ENCODE data around the gene UTP14A.
"Not testable (repeated sequence)": the region's sequence is repeated elsewhere in the genome, so short reads cannot be mapped to it uniquely, and the experiment has no call there.

The UTP14A gene
- total RNA-seq: 16.9 to 25.8 (median 20.2) reads per million in 3 donors

- Histone ChIP-seq H3K27ac (ENCODE audit: insufficient read depth, low read length, poor library complexity, severe bottlenecking) (peak within 1 kb of the TSS; percentile 42), H3K27me3 (replicated peaks; ENCODE audit: control insufficient read depth, insufficient read depth, low read length, poor library complexity, severe bottlenecking) (no peaks in the 10 kb centered on the region), H3K9me3 (ENCODE audit: control insufficient read depth, low read length) (no peaks in the 10 kb centered on the region), H3K36me3 (ENCODE audit: control insufficient read depth, insufficient read depth, low read length) (peaks cover 8% of the 10 kb centered on the region), H3K4me1 (ENCODE audit: control insufficient read depth, insufficient read depth, low read length, poor library complexity, severe bottlenecking) (no peaks in the 10 kb centered on the region), H3K4me3 (ENCODE audit: insufficient read depth, low read depth, low read length, poor library complexity, severe bottlenecking) (peak within 1 kb of the TSS; percentile 68)
- peak; percentile 73 to 81 (median 76) for DNase-seq
Observed at GRCh38 chrX:129905787-129906580, at the start of gene UTP14A. TSS of gene UTP14A (plus strand) at chrX:129906164. CDS start at chrX:129906211, 47 bp downstream.

- not testable (repeated sequence) for H3K4me3 ChIP-seq (ENCODE audit: insufficient read depth, low read depth, low read length, poor library complexity, severe bottlenecking); H3K36me3 ChIP-seq (ENCODE audit: control insufficient read depth, insufficient read depth, low read length); H3K27ac ChIP-seq (ENCODE audit: insufficient read depth, low read length, poor library complexity, severe bottlenecking); H3K9me3 ChIP-seq (ENCODE audit: control insufficient read depth, low read length); H3K4me1 ChIP-seq (ENCODE audit: control insufficient read depth, insufficient read depth, low read length, poor library complexity, severe bottlenecking); DNase-seq; H3K27me3 ChIP-seq (replicated peaks; ENCODE audit: control insufficient read depth, insufficient read depth, low read length, poor library complexity, severe bottlenecking)
Observed at GRCh38 chrX:129859134-129859533, 46.8 kb upstream of the UTP14A start.

GRCh38 chrX:129866321-129866720, 39.6 kb upstream of the UTP14A start:
- not testable (repeated sequence) for H3K36me3 ChIP-seq (ENCODE audit: control insufficient read depth, insufficient read depth, low read length); H3K4me1 ChIP-seq (ENCODE audit: control insufficient read depth, insufficient read depth, low read length, poor library complexity, severe bottlenecking); H3K27me3 ChIP-seq (replicated peaks; ENCODE audit: control insufficient read depth, insufficient read depth, low read length, poor library complexity, severe bottlenecking); H3K27ac ChIP-seq (ENCODE audit: insufficient read depth, low read length, poor library complexity, severe bottlenecking); DNase-seq; H3K4me3 ChIP-seq (ENCODE audit: insufficient read depth, low read depth, low read length, poor library complexity, severe bottlenecking); H3K9me3 ChIP-seq (ENCODE audit: control insufficient read depth, low read length)

- H3K4me1 ChIP-seq (ENCODE audit: control insufficient read depth, insufficient read depth, low read length, poor library complexity, severe bottlenecking): no peaks in the 10 kb centered on the region
- DNase-seq: no peak
- no peak overlapping the region for H3K4me3 ChIP-seq (ENCODE audit: insufficient read depth, low read depth, low read length, poor library complexity, severe bottlenecking)
- no peaks in the 10 kb centered on the region for H3K9me3 ChIP-seq (ENCODE audit: control insufficient read depth, low read length)
- H3K36me3 ChIP-seq (ENCODE audit: control insufficient read depth, insufficient read depth, low read length): no peaks in the 10 kb centered on the region
- H3K27ac ChIP-seq (ENCODE audit: insufficient read depth, low read length, poor library complexity, severe bottlenecking): no peak overlapping the region
- H3K27me3 ChIP-seq (replicated peaks; ENCODE audit: control insufficient read depth, insufficient read depth, low read length, poor library complexity, severe bottlenecking): no peaks in the 10 kb centered on the region
Observed at GRCh38 chrX:129872524-129872923, 33.4 kb upstream of the UTP14A start.

- Histone ChIP-seq H3K4me3 (ENCODE audit: insufficient read depth, low read depth, low read length, poor library complexity, severe bottlenecking) (no peak overlapping the region), H3K27ac (ENCODE audit: insufficient read depth, low read length, poor library complexity, severe bottlenecking) (no peak overlapping the region), H3K36me3 (ENCODE audit: control insufficient read depth, insufficient read depth, low read length) (no peaks in the 10 kb centered on the region), H3K4me1 (ENCODE audit: control insufficient read depth, insufficient read depth, low read length, poor library complexity, severe bottlenecking) (no peaks in the 10 kb centered on the region), H3K27me3 (replicated peaks; ENCODE audit: control insufficient read depth, insufficient read depth, low read length, poor library complexity, severe bottlenecking) (no peaks in the 10 kb centered on the region), H3K9me3 (ENCODE audit: control insufficient read depth, low read length) (no peaks in the 10 kb centered on the region)
- no peak for DNase-seq
Observed at GRCh38 chrX:129875669-129876068, 30.3 kb upstream of the UTP14A start.

GRCh38 chrX:129876771-129877305, 29.1 kb upstream of the UTP14A start:
- Histone ChIP-seq H3K27me3 (replicated peaks; ENCODE audit: control insufficient read depth, insufficient read depth, low read length, poor library complexity, severe bottlenecking) (no peaks in the 10 kb centered on the region), H3K36me3 (ENCODE audit: control insufficient read depth, insufficient read depth, low read length) (no peaks in the 10 kb centered on the region), H3K4me1 (ENCODE audit: control insufficient read depth, insufficient read depth, low read length, poor library complexity, severe bottlenecking) (no peaks in the 10 kb centered on the region), H3K4me3 (ENCODE audit: insufficient read depth, low read depth, low read length, poor library complexity, severe bottlenecking) (no peak overlapping the region), H3K9me3 (ENCODE audit: control insufficient read depth, low read length) (no peaks in the 10 kb centered on the region), H3K27ac (ENCODE audit: insufficient read depth, low read length, poor library complexity, severe bottlenecking) (no peak overlapping the region)
- DNase-seq: no peak

- H3K4me1 ChIP-seq (ENCODE audit: control insufficient read depth, insufficient read depth, low read length, poor library complexity, severe bottlenecking): no peaks in the 10 kb centered on the region
- no peak for DNase-seq
- no peak overlapping the region for H3K27ac ChIP-seq (ENCODE audit: insufficient read depth, low read length, poor library complexity, severe bottlenecking)
- H3K36me3 ChIP-seq (ENCODE audit: control insufficient read depth, insufficient read depth, low read length): no peaks in the 10 kb centered on the region
- no peak overlapping the region for H3K4me3 ChIP-seq (ENCODE audit: insufficient read depth, low read depth, low read length, poor library complexity, severe bottlenecking)
- H3K27me3 ChIP-seq (replicated peaks; ENCODE audit: control insufficient read depth, insufficient read depth, low read length, poor library complexity, severe bottlenecking): no peaks in the 10 kb centered on the region
- H3K9me3 ChIP-seq (ENCODE audit: control insufficient read depth, low read length): no peaks in the 10 kb centered on the region
Observed at GRCh38 chrX:129877401-129877800, 28.6 kb upstream of the UTP14A start.

- H3K36me3 ChIP-seq (ENCODE audit: control insufficient read depth, insufficient read depth, low read length): no peaks in the 10 kb centered on the region
- no peak overlapping the region for H3K4me3 ChIP-seq (ENCODE audit: insufficient read depth, low read depth, low read length, poor library complexity, severe bottlenecking)
- no peaks in the 10 kb centered on the region for H3K9me3 ChIP-seq (ENCODE audit: control insufficient read depth, low read length)
- H3K27ac ChIP-seq (ENCODE audit: insufficient read depth, low read length, poor library complexity, severe bottlenecking): no peak overlapping the region
- no peaks in the 10 kb centered on the region for H3K27me3 ChIP-seq (replicated peaks; ENCODE audit: control insufficient read depth, insufficient read depth, low read length, poor library complexity, severe bottlenecking)
- no peaks in the 10 kb centered on the region for H3K4me1 ChIP-seq (ENCODE audit: control insufficient read depth, insufficient read depth, low read length, poor library complexity, severe bottlenecking)
- no peak for DNase-seq
Observed at GRCh38 chrX:129900054-129900453, 5.9 kb upstream of the UTP14A start.

- no peak overlapping the region for H3K4me3 ChIP-seq (ENCODE audit: insufficient read depth, low read depth, low read length, poor library complexity, severe bottlenecking)
- no peaks in the 10 kb centered on the region for H3K4me1 ChIP-seq (ENCODE audit: control insufficient read depth, insufficient read depth, low read length, poor library complexity, severe bottlenecking)
- H3K27me3 ChIP-seq (replicated peaks; ENCODE audit: control insufficient read depth, insufficient read depth, low read length, poor library complexity, severe bottlenecking): no peaks in the 10 kb centered on the region
- no peak overlapping the region for H3K27ac ChIP-seq (ENCODE audit: insufficient read depth, low read length, poor library complexity, severe bottlenecking)
- no peak for DNase-seq
- no peaks in the 10 kb centered on the region for H3K9me3 ChIP-seq (ENCODE audit: control insufficient read depth, low read length)
- peaks cover 8% of the 10 kb centered on the region for H3K36me3 ChIP-seq (ENCODE audit: control insufficient read depth, insufficient read depth, low read length)
Observed at GRCh38 chrX:129908636-129909035, 2.7 kb downstream of the UTP14A start.

GRCh38 chrX:129925305-129926092, 19.5 kb downstream of the UTP14A start:
- no peaks in the 10 kb centered on the region for H3K4me1 ChIP-seq (ENCODE audit: control insufficient read depth, insufficient read depth, low read length, poor library complexity, severe bottlenecking)
- H3K27me3 ChIP-seq (replicated peaks; ENCODE audit: control insufficient read depth, insufficient read depth, low read length, poor library complexity, severe bottlenecking): no peaks in the 10 kb centered on the region
- H3K9me3 ChIP-seq (ENCODE audit: control insufficient read depth, low read length): no peaks in the 10 kb centered on the region
- H3K27ac ChIP-seq (ENCODE audit: insufficient read depth, low read length, poor library complexity, severe bottlenecking): no peak overlapping the region
- peak; percentile 38 to 53 (median 39) for DNase-seq
- H3K4me3 ChIP-seq (ENCODE audit: insufficient read depth, low read depth, low read length, poor library complexity, severe bottlenecking): no peak overlapping the region
- H3K36me3 ChIP-seq (ENCODE audit: control insufficient read depth, insufficient read depth, low read length): no peaks in the 10 kb centered on the region
